Glomerular visceral epithelial cell (primary cell): ENCODE data around the gene RBM33.

Experiments used
- DNase-seq: peaks from one replicate; pipeline ENCODE4 v3.0.0-alpha.2; 2016; ENCODE audit errors: extremely low spot score

RBM33 gene

DNA sequence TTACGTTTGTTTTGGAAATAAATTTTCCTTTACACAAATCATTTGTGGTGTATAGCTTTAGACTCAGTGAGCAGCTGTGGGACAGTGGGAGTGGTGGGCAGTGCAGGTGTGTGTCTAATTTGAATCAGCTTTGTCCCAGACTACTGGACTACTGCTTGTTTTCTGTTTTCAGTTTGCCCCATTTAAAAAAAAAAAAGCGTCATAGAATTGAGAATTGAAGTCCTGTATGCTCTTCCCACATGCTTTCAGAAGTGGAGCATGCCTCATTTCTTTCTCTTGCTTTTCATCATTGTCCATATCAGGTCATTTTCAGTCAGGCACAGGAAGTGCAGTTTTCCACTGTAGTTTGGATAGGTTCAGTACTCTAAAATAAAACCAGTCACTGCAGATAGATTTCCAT is 101.7 kb downstream of the RBM33 start:
- no peak for DNase-seq

- no peak for DNase-seq
These were observed 102.7 kb downstream of the RBM33 start for GRCh38 chr7:155747209-155747608.

- no peak for DNase-seq
These were observed 105.1 kb downstream of the RBM33 start for GRCh38 chr7:155749578-155749977.

- no peak for DNase-seq
These were observed 106.0 kb downstream of the RBM33 start for GRCh38 chr7:155750255-155751125.

DNA sequence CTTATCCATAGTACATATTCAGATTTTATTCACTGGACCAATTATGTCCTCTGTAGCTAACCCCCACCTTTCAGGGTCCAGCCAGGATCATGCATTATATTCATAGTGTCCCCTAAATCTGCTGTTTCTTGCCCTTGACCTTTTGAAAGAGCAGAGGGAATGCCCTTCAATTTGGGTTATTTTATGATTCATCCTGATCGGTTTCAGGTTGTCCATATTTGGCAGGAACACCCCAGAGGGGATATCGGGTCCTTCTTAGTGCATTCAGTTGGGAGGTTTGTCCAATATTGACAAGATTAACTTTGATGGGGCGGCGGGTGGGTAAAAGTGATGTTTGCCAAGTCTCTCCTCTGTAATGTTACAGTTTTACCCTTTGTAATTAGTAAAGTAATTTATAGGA is 106.9 kb downstream of the RBM33 start:
- DNase-seq: no peak

GRCh38 chr7:155752756-155753445 is 108.4 kb downstream of the RBM33 start:
- no peak for DNase-seq

DNA sequence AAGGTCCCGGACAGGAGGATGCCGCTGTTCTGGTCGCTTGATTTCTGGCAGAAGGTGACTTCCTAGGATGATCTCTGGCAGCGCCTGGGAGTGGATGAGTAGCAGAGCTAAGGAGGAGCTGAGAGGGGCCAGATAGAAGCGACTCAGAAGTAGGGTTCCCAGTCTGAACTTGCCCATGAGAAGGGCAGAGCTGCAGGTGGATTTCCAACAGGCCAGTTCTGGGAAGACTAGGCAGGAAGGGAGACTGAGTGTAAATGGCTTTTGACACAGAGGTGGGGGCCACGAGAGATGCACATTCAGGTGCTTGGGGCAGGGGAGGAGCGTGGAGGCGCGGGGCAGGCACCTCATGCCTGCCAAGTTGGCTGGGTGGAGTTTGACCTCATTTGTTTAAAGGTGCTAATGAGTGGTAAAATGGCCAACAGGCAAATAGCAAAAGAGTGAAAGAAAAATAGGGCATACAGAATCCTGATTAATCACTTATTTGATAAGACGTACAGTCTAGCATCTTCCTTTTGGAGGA is 109.0 kb downstream of the RBM33 start:
- no peak for DNase-seq

DNA sequence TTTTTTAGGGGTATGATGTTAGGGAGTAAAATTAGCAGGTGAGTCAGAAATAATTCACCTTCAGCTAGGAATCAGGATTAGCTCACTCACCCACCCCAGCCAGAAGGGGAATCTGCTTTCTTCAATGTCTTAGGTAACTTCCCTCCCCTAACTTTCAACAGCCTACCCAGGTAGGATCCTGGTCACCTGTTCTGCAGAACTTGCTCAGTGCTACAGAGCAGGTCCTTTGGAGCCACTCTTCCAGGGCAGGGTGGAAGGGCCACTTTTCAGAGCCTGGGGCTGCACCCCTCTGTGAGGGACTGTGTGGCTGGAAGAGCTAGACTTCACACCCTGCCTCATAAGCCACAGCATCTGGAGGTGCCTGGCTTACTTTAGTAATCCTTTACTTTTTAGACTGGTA is 109.7 kb downstream of the RBM33 start:
- DNase-seq: no peak

- no peak for DNase-seq
These were observed 110.6 kb downstream of the RBM33 start for GRCh38 chr7:155755026-155755425.

GRCh38 chr7:155756322-155756721 is 111.9 kb downstream of the RBM33 start:
- DNase-seq: no peak

- DNase-seq: no peak
These were observed 113.9 kb downstream of the RBM33 start for GRCh38 chr7:155758348-155758747.

DNA sequence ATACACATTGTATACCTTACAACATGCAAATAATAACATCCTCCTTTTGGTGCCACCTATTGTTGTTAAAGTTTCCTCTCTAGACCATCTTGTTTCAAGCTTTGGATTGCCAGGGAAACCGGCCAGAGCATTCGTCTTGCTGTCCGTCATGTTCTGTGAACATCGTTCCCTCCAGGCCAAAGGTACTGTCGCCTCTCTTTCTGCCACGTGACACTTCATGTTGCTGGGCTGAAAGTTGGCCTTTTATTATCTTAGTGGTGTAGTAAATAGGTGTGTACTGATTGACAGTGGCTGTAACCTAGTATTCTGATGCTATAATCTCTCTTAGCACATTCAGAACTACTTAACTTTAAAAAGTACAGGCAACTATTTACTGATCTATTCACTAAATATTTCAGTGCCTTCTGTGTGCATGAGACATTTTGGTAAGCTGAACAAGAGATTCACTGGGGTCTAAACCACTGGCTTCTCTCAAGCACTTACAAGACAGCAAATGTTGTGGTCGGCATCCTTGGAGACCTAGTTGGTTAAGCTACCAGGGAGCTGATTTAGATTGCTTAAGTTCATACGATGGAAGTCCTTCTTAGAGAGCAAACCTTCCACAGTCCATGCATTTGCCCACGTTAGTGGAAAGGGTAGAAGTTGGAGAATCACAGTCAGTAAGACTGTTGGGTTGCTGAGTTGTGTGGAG is 115.4 kb downstream of the RBM33 start:
- no peak for DNase-seq

GRCh38 chr7:155761162-155761561 is 116.7 kb downstream of the RBM33 start:
- no peak for DNase-seq

DNA sequence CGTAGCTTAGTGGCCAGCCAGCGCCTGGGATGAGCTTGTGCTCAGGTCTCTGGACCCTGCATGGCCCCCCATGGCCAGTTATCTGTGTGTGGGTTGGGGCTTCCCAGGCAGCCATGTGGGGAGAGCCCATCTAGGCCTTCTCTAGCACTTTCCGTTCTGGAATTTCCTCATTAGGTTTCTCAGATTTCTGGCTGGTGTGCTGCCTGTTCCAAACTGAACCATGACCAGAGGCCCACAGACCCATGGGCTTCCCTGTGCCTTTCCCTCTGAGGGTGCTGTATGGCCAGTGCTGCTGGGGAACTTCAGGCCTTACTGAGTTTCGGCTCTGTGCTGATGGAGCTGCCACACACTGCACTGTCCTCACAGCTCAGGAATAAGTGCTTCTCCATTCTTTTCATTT is 117.6 kb downstream of the RBM33 start:
- DNase-seq: no peak

- no peak for DNase-seq
These were observed 118.2 kb downstream of the RBM33 start for GRCh38 chr7:155762655-155763054.

DNA sequence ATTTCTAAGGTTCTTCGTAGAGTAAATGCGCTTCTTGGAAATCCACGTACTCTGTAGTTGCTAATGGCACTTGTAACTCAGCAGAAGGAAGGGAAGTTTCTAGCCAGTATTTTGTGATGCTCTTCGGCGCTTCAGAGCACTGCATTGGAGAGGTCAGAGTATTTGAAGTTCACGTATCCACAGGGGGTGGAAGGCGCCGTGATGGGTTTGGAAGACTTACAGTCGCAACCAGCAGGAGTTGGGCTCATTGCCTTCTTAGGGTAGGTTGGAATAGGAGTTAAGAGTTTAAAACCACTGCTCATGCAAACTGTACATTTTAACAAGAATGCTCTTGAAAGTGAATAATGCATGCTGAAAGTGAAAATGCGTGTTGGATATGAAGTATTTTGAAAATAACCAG is 118.7 kb downstream of the RBM33 start:
- DNase-seq: no peak

GRCh38 chr7:155763691-155764437 is 119.4 kb downstream of the RBM33 start:
- DNase-seq: no peak

DNA sequence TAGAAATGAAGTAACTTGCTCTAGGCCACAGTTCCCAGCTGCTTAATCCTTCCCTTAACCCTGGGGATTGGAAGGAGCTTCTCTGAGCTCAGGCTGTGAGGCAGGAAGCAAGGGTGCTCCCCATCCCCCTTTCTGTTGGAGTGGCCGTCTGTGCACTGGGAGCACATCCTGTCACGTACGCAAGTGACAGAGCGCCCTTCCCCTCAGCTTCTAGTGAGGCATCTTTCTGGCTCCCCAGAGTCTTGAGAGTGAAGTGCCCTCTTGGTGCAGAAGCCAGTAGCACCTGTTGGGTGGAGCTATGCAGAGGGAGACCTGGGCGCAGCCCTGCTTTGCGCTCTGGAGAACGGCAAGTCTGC is 120.0 kb downstream of the RBM33 start:
- DNase-seq: no peak

DNA sequence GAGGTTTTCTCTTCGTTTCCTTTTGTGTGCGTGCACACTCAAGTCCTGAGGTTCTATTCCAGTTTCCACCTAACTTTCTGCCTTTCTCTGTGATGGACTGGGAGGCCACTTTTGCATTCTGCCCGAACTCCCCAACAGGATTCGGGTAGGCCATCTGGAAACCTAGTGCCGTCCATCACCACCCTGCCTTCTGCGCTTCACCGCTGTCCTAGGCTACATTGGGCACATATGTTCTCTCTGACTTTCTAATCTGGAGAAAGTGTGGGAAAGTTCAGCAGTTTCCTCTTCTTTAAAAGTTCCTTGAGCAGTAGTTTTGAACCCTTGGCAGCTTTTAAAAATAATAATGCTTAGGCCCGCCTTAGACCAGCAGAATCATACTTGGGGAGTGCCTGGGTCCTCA is 121.0 kb downstream of the RBM33 start:
- DNase-seq: no peak

- no peak for DNase-seq
These were observed 121.9 kb downstream of the RBM33 start for GRCh38 chr7:155766386-155766785.

- DNase-seq: no peak
These were observed 122.8 kb downstream of the RBM33 start for GRCh38 chr7:155766966-155767916.
